GM12873 (cell line): ENCODE measurements around the gene UCN.

Experiments
- CTCF ChIP-seq: IDR thresholded peaks from 2 replicates; pipeline ENCODE4 v1.5.1; 2012; ENCODE audit warnings: low read depth, mild to moderate bottlenecking, moderate library complexity, low read length, control low read depth; ENCODE audit not compliant: insufficient read depth; ENCODE audit errors: missing control alignments

UCN gene

GRCh38 chr2:27322301-27322765 is 14.1 kb upstream of the UCN start:
- TF ChIP-seq CTCF = no peak

- TF ChIP-seq CTCF = peak; percentile 7
Measured at GRCh38 chr2:27320958-27321543, 12.8 kb upstream of the UCN start.

GRCh38 chr2:27316655-27317412 is 8.6 kb upstream of the UCN start:
- TF ChIP-seq CTCF = no peak

GRCh38 chr2:27315122-27315521 is 6.9 kb upstream of the UCN start:
- TF ChIP-seq CTCF = no peak

- no peak for TF ChIP-seq CTCF
Measured at GRCh38 chr2:27314709-27315108, 6.5 kb upstream of the UCN start.

- TF ChIP-seq CTCF = no peak
Measured at GRCh38 chr2:27313882-27314645, 5.8 kb upstream of the UCN start.

- no peak for TF ChIP-seq CTCF
Measured at GRCh38 chr2:27312152-27312551, 3.9 kb upstream of the UCN start.
